SKM-1 treated with dmso at 0.1 percent for 144 hours (cell line): Measurements from ENCODE around the gene ARPC2.
"Not testable (repeated sequence)": the region's sequence is repeated elsewhere in the genome, so short reads cannot be mapped to it uniquely, and the experiment has no call there.

Source experiments
- DNase-seq: peaks from one replicate; lab custom pipeline; 2025; ENCODE audit not compliant: unreplicated experiment; lab: John Stamatoyannopoulos, UW

The ARPC2 gene

GRCh38 chr2:218216674-218217359, at the start of gene ARPC2:
ARPC2 (plus strand) TSS chr2:218217189; CDS start chr2:218217471, 282 bp downstream.
- peak; percentile 94 for DNase-seq

- DNase-seq = no peak
These were observed 49.0 kb upstream of the ARPC2 start for GRCh38 chr2:218168016-218168415.

- DNase-seq = peak; percentile 50
These were observed 48.1 kb upstream of the ARPC2 start for GRCh38 chr2:218168635-218169462.

DNA sequence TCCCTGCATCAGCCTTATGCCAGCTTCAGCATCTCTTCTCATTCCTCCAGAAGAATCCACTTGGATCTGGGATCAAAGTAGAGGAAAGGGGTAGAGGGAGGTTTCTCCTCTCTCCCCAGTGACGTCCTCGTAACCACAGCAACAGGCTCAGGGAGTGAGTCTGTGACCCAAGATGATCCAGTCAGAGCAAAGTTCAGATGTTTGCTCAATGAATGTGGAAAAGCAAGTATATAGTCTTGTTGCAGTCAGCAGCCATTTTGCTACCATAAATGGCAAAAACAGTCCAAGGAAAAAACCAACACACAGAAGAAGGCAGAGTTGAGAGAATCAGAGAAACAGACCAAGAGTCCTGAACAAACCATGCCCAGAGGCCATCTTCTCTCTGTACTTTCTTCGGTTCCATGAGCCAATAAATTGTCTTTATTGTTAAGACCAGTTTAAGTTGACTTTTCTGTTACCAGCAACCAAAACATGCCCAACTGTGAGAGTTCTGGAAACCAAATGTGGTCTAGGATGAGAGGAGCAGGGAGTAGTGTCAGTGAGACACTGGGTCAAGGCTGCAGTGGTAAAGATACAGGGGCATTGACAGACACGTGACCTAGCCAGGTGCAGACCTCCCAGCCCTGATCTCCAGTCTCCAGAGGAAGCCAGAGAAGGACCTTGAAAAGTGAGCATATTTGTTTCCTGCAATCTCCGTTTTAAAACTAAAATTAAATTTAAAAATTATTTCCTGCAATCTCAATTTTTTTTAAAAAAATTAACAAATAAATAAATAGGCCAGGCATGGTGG, 47.0 kb upstream of the ARPC2 start:
- no peak for DNase-seq

GRCh38 chr2:218171744-218172143, 45.2 kb upstream of the ARPC2 start:
- not testable (repeated sequence) for DNase-seq

DNA sequence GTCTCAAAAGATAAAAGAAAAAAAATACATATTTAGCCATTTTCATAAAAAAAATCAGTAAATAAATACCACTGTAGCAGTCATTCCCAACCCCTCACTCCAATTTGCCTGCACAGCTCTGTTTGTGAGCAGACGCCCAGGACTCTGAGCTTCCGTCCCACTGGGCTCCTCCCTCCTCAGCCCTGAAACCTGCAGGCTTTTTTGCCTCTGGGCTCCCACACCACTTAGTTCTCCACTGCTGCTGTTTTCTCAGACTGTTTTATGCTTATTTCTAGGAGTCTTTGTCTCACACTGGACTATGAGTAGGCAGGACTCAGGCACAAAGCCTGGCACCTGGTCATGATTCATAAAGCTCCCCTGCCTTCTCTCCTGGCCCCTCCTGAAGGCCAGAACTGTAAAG, 44.1 kb upstream of the ARPC2 start:
- no peak for DNase-seq

DNA sequence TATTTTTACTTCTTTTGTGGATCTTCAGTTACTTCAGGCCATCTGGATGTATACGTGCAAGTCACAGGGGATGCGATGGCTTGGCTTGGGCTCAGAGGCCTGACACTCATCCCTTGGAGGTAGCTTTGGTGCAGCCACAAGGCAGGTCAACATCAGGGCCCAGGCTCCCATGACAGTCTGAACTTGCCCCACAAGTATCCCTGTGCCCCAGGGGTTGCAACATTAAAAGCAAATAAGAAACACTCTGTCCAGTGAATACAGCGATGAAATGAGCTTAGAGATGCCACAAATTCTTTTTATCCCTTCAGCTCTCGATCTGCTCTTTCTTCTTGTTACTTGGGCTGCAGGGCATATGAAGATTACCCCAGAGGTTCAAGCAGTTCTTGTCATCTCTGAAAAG, 37.2 kb upstream of the ARPC2 start:
- no peak for DNase-seq

DNA sequence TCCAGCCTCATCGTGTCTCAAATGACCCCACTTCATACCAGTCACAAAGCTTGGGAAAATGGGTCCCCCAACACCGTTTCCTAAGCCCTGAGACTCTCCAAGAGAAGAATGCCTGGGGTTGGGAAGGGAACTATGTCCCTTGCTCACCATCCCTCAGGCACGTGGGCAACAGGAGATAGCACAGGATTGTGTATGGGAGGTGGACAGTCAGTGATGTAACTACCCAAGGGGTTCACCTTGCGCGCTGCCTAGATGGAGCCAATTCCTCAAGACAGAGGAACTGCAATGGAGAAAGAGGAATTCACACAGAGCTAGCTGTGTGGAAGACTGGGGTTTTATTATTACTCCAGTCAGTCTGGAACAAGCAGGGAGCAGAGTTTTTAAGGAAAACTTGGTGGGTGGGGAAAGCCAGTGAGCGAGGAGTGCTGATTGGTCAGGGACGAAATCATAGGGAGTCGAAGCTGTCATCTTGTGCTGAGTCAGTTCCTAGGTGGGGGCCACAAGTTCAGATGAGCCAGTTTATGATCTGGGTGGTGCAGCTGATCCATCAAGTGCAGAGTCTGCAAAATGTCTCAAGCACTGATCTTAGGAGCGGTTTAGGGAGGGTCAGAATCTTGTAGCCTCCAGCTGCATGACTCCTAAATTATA, 36.4 kb upstream of the ARPC2 start:
- no peak for DNase-seq

DNA sequence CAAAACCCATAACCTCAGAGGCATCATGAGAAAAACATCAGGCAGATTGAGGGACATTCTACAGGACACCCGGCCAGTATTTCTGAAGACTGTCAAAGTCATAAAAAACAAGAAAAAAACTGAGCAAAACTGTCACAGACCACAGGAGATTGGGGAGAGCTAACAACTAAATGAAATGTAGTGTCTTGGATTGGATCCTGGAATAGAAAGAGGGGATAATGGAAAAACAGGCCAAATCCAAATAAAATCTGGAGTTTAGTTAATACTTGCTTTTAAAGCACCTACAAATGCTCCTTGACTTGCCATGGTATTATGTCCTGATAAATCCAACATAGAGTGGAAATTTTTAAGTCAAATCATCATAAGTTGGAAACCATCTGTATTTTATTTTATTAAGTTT, 32.7 kb upstream of the ARPC2 start:
- DNase-seq = no peak

GRCh38 chr2:218186355-218186766, 30.6 kb upstream of the ARPC2 start:
- DNase-seq = peak; percentile 80

DNA sequence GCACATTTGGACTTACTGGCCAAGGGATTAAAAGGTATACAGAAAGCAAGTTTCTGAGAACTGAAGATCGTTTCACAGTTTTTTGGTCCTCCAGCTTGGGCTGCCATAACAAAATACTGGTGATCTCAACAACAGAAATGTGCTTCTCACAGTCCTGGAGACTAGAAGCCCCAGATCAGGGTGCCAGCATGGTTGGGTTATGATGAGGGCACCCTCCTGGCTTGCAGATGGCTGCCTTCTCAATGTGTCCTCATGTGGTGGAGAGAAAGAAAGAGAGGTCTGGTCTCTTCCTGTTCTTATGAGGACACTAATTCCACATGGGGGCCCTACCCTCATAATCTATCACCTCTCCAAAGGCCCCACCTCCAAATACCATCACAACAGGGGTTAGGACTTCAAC, 30.1 kb upstream of the ARPC2 start:
- no peak for DNase-seq

- no peak for DNase-seq
These were observed 29.5 kb upstream of the ARPC2 start for GRCh38 chr2:218187296-218188015.

- DNase-seq = no peak
These were observed 28.5 kb upstream of the ARPC2 start for GRCh38 chr2:218188528-218188927.

DNA sequence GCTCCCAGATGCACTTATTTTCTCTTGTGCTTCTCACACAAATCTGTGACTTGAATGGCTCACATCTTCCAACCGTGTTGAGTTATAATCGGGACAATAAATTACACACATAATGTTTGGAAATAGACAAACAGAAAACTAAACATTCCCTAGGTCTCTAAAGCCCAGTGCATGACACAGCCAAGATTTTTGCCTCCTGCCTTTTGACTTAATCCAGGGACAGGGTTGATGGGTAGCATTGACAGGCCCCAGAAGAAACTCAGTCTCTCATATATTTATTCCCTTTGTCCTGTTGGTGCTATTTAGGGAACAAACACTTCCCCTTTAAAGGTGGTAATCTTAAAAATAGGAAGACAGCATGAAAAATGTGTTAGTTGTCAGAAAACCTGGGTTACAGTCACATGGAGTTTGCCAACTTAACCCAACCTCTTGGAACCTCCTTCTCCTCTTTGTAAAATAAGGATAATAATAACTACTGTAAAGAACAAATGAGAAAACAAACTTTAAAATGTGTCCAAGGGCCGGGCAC, 24.0 kb upstream of the ARPC2 start:
- peak; percentile 40 for DNase-seq

GRCh38 chr2:218193701-218194100, 23.3 kb upstream of the ARPC2 start:
- DNase-seq = no peak

GRCh38 chr2:218194880-218195279, 22.1 kb upstream of the ARPC2 start:
- DNase-seq = no peak

- DNase-seq = no peak
These were observed 20.0 kb upstream of the ARPC2 start for GRCh38 chr2:218196974-218197373.

GRCh38 chr2:218202266-218202665, 14.7 kb upstream of the ARPC2 start:
- no peak for DNase-seq

DNA sequence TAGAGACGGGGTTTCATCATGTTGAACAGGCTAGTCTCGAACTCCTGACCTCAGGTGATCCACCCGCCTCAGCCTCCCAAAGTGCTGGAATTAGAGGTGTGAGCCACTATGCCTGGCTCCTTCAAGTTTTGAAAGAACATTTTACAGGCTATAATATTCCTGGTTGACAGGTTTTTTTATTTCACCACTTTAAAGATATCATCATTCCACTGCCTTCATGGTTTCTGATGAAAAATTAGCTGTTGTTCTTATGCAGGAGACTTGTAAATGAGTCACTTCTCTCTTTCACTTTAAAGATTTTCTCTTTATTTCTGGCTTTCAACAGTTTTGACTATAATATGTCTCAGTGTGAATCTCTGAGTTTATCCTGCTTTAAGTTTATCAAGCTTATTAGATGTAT, 7.9 kb upstream of the ARPC2 start:
- no peak for DNase-seq

DNA sequence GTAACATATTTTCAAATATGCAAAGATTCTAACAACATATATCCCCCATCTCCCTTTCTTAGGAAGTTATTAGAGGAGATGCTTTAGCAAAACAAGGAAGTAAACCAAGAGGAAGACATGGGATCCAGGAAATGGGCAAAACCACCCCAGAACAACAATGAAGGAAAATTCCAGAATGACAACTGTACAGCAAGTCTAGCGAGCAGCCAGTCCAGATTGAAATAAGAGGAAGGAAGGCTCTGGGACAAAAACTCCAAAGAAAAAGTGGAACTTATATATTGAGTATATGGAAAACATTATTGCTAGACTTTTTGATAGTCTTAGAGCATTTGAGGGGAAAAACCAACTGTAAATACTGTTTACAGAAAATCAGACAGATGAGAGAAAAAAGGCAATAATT, 2.9 kb upstream of the ARPC2 start:
- DNase-seq = no peak
